Prostate gland (tissue), 2 donors: ENCODE measurements around the gene CPNE4.

Experiments used
- CTCF ChIP-seq, 4 experiments: fragments of 200-600 bp in 2 of 4; fragments of 450-650 bp in 2 of 4; sonication (generic) in 2 of 4; IDR thresholded peaks; 1 replicate in 3 of 4; 2 replicates in 1 of 4; pipeline ENCODE4 v1.5.1; 2016 to 2019; ENCODE audit warnings: antibody characterized with exemption in 4 of 4, mild to moderate bottlenecking in 2 of 4, moderate library complexity in 2 of 4
- POLR2AphosphoS5 ChIP-seq: sonication (generic); formaldehyde crosslinking; IDR thresholded peaks from one replicate; pipeline ENCODE4 v1.6.1; 2017; ENCODE audit warnings: antibody characterized with exemption

GRCh38 chr3:131981323-131981722, 53.5 kb downstream of the CPNE4 start:
- TF ChIP-seq POLR2AphosphoS5 (no peak), CTCF (IDR thresholded peaks at IDR 0.05) (no peak)
